Esophagus muscularis mucosa (tissue), 4 donors: Measurements from ENCODE around the gene CACNB1.

Source experiments
- EP300 ChIP-seq: sonication (generic); formaldehyde crosslinking; IDR thresholded peaks from one replicate; pipeline ENCODE4 v1.6.1; 2017; ENCODE audit warnings: antibody characterized with exemption
- POLR2A ChIP-seq: fragments of 450-650 bp; IDR thresholded peaks from one replicate; pipeline ENCODE4 v1.6.1; 2017; ENCODE audit warnings: antibody characterized with exemption, moderate library complexity, mild to moderate bottlenecking, low read depth
- POLR2AphosphoS5 ChIP-seq, 2 donors: sonication (generic); formaldehyde crosslinking; IDR thresholded peaks; one replicate each; pipeline ENCODE4 v1.6.1; 2017; ENCODE audit warnings: antibody characterized with exemption in 2 of 2
- TF ChIP-seq, protein P1 (sequence below), 3 experiments: fragments of 200-600 bp in 2 of 3; fragments of 450-650 bp in 1 of 3; sonication (generic) in 2 of 3; IDR thresholded peaks; one replicate each; pipeline ENCODE4 v1.5.1; 2017 to 2019; ENCODE audit warnings: antibody characterized with exemption in 3 of 3, mild to moderate bottlenecking in 2 of 3, moderate library complexity in 1 of 3

DNA sequence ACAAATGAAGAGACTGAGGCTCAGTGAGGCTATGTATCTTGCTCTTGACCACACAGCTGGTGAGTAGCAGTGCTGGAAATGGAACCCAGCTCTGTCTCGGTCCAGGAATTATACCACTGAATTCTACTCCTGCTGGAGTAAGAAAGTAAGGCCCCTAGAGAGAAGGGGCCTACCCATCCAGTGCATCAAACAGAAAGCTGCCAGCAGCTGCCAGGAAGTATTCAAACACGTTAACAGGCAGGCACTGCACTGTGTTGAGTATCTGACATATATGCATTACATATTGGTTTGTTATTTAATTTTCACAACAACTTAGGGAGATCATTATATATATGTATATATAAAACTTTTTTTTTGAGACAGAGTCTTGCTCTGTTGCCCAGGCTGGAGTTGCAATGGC is 35.5 kb downstream of the CACNB1 start:
- TF ChIP-seq POLR2AphosphoS5 (IDR thresholded peaks at IDR 0.05) = no peak
- TF ChIP-seq, protein P1, sequence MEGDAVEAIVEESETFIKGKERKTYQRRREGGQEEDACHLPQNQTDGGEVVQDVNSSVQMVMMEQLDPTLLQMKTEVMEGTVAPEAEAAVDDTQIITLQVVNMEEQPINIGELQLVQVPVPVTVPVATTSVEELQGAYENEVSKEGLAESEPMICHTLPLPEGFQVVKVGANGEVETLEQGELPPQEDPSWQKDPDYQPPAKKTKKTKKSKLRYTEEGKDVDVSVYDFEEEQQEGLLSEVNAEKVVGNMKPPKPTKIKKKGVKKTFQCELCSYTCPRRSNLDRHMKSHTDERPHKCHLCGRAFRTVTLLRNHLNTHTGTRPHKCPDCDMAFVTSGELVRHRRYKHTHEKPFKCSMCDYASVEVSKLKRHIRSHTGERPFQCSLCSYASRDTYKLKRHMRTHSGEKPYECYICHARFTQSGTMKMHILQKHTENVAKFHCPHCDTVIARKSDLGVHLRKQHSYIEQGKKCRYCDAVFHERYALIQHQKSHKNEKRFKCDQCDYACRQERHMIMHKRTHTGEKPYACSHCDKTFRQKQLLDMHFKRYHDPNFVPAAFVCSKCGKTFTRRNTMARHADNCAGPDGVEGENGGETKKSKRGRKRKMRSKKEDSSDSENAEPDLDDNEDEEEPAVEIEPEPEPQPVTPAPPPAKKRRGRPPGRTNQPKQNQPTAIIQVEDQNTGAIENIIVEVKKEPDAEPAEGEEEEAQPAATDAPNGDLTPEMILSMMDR (IDR thresholded peaks at IDR 0.05) = no peak
- no peak for TF ChIP-seq POLR2A
- no peak for TF ChIP-seq EP300
